GM18870 (cell line): ENCODE data around the gene OOSP3.
"Not testable (repeated sequence)": the region's sequence is repeated elsewhere in the genome, so short reads cannot be mapped to it uniquely, and the experiment has no call there.

ENCODE experiments used
- ATAC-seq: cut with Tn5 transposase; IDR thresholded peaks from one replicate; pipeline ENCODE4 v1.9.1; 2021; ENCODE audit warnings: moderate library complexity; ENCODE audit not compliant: unreplicated experiment

The OOSP3 gene

DNA sequence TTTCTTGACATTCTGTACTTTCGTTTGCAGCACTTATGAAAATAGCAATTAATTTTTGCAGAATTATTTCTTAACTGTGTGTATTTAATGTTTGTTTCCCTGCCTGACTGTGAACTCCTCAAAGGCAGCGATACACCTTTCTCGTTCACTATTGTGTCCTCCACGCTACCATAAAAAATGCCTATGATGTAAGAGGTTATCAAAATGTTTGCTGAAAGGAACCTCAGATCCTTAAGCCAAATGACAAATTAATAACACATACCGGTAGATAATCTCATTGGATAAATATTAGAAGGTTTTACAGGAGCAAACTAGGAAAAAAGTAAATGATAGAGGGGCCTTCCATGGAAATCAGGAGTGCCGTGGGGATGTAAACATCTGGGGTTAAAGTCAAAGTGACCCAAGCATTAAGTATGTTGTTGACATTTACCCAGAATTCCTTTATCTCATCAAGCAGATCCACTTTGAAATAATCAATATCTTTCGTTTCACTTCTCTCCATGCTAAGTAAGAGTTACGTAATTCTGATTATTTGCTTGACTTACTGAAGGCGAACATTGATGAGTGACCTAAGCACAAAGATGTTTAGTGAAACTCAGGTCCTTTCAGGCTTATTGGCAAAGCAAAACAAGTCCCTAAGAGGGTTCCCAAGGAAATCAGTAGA is 2.6 kb upstream of the OOSP3 start:
- ATAC-seq = no peak

DNA sequence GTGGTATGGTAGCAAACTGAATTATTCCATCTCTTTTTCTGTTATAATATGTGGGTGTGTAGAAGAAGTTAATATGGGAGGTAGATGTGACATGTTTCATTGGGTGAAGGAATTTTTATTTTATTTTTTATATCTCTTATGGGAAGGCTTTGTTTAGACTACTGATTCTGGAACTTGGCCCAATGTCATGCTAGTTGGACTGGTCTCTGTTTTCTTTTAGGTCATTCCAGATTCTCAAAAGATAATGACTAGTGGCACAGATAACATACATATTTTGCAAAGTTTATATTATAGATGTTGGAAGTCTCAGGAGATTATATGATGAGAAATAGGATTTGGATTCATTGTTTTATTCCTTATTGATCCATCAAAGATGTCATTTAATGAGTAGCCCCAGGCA is 1.3 kb upstream of the OOSP3 start:
- ATAC-seq = no peak

DNA sequence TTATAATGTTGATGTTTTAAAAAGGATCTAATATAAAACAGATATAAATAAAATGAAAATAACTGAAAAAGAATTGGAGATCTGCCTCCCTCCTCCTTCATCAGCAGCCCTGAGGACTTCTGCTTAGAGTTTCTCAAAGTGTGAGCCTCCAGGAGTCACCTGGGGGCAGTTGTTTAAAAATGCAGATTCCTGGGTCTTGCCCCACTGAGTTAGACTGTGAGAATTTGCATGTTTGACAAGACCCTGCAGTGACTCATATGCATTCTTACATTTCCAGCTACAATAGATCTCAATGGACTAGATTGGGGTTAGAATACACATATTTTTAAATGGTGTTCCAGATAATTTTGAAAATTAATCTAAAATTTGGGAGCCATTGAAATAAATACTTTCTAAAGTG is 798 bp upstream of the OOSP3 start:
- ATAC-seq = no peak

DNA sequence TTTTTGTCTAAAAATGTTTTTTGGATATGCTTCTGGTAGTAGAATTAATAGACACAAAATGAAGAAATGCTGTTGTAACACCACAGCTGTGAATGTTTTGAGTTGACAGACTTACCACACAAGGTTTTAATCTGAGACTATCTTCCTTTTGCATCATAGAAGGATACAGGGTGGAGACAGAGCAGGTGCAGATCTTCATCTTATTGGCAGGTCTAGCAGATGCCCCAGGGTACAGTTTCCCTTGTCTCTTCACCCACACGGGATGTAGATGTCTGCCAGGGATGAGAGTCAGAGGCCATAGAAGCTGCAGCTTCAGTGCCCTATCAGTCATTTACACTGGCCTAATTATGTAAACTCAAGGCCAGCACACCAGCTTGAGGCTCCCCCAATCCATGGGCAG is 985 bp downstream of the OOSP3 start:
- no peak for ATAC-seq

DNA sequence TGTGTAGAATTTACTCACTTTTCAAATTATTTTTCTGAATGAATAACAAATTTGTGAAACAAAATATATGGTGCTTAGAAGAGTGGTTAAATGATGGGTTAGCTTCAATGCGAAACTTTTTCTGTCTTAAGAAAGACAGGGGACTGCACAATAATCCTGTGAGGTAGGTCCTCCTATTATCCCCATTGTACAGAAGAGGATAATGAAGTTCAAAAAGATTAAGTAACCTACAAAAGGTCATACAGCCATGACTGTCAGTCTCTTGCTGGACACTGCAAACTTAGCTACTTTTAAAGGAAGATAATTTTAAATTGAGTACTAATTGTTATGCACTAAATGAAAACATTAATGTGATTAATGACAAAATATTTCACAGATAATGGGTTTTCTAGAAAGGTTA is 5.0 kb downstream of the OOSP3 start:
- no peak for ATAC-seq

DNA sequence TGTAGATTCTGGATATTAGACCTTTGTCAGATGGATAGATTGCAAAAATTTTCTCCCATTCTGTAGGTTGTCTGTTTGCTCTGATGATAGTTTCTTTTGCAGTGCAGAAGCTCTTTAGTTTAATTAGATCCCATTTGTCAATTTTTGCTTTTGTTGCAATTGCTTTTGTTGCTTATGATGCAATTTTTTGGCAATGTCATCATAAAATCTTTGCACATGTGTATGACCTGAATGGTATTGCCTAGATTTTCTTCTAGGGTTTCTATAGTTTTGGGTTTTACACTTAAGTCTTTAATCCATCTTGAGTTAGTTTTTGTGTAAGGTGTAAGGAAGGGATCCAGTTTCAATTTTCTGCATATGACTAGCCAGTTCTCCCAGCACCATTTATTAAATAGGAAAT is 8.6 kb downstream of the OOSP3 start:
- not testable (repeated sequence) for ATAC-seq

DNA sequence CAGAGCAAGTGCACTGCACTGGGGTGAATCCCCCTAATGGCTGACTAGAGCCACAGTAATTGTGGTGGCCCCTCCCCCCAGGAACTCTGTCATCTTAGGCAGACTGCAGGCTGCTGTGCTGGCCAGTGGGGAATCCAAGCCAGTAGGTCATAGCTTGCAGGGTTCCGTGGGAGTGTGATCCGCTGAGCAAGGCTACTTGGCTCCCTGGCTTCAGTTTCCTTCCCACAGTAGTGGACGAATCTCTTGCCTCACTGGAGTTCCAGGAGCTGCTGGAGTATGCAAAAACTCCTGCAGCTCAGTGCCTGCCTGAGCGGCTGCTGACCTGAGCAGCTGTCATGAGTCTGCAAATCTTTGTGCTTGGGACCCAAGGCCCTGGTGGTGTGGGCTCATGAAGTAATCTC is 13.2 kb downstream of the OOSP3 start:
- no peak for ATAC-seq

DNA sequence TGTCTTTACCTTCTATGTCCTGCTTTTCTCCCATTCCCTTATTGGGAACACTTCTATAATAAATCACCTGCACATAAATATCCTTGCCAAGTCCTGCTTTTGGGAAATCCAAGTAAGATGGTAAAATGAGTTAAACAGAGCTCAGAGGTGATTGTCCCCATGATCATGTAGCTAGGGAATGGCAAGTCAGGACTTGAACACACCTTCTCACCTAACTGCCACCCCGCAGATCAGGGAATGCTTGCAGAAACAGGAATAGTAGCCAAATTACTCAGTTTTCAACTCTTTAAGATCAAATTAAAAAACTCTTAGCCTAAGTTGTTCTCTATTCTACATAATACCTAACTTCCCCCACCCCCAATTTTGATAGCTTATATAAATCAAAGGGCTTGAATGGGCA is 16.0 kb downstream of the OOSP3 start:
- no peak for ATAC-seq

DNA sequence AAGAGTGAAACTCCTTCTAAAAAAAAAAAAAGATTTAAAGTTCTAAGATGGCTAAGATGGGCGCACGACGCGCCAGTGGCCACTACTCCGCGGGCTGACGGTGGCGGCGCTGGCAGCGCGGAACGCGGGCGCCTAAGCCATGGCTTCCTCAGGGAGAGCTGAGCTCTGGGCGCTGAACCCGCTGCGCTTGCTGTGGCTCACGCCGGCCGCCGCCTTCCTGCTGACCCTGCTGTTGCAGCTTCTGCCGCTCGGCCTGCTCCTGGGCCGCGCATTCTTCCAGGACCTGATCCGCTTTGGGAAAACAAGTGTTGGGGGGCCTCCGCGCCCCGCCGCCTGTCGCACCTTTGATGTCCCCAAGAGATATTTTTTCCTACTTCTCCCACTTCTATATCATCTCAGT is 19.5 kb downstream of the OOSP3 start:
- no peak for ATAC-seq

DNA sequence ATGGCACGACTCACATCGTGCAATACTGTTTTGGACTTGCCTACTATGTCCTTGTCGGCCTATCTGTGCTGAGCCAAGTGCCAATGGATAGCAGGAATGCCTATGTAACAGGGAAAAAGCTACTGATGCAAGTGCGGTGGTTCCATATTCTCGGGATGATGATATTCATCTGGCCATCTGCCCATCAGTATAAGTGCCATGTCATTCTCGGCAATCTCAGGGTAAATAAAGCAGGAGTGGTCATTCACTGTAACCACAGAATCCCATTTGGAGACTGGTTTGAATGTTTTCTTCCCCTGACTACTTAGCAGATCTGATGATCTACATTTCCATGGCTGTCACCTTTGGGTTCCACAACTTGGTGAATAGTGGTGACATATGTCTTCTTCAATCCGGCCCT is 20.1 kb downstream of the OOSP3 start:
- no peak for ATAC-seq

DNA sequence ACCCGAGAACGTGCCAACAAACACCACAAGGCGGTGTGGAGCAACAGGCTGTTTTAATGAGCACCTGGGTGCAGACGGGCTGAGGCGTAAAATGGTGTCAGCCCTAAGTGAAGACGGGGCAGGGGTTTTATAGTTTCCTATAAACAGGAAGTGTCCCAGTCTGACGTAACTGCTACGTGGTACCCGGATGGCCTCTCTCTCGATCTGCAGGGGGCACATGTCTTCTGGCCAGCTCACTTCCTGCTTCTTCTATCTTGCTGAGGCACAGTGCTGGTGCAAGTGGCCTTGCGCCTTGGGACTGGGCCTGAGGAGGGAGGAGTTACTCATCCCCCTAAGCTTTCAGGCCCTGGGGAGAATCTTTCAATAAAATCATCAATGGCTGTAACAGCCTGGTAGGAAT is 20.9 kb downstream of the OOSP3 start:
- ATAC-seq = no peak

DNA sequence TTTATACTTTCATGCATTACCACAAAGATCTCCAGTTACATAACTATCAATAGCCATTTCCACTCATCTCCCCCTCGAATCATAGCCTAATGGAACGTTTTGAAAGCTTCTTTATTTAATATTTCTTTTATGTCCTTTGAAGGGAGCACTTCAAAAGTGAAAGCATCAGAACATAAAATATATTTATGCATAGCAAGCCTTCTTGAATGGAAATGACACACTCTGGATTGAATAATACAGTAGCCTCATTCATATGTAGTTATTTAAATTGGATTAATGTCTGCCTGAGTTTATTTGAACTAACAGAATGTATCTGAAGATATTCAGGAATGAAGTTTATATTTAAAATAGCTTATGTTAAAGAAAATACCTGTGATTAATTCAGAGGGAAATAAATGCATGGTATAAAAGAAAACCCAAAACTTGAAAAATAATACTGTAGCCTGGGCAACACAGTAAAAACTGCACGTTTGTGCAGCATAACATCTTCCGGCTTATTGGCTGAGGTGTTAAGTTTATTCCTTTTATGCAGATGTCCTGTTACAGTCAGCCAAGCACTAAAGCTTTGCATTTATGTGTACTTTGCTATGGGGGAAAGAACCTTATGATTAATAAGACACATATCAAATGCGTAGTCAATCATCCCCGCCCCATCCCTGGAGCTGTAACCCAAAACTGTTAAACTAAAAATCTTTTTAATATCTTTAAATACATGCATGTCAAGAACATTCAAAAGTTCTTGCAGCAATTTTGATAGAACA is 22.0 kb downstream of the OOSP3 start:
- ATAC-seq = no peak

DNA sequence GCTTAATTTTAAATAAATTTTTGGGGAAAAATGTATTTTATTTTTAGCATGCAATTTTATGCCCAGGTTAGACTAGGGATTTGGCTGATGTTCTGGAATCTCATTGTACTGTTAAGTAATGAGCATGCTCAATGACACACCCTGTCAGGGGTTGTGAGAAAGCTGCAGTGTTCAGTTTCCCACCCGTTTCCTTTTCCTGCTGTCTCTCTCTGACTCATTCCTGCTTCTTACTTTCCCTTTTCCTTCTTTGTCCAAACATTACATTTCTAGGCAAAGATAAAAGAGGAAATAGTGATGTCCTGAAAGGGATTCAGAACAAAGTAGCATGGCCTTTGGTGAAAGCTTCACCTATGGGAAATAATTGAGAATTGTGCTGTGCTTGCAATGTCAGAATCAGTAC is 22.7 kb downstream of the OOSP3 start:
- ATAC-seq = no peak

DNA sequence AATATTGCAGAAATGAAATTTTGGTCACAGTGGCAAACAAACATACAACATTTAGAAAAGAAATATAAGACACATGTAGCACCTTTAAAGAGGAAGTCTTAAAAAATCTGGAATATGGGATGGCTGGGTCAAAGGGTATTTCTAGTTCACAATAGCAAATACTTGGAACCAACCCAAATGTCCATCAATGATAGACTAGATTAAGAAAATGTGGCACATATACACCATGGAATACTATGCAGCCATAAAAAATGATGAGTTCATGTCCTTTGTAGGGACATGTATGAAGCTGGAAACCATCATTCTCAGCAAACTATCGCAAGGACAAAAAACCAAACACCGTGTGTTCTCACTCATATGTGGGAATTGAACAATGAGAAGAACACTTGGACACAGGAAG is 25.0 kb downstream of the OOSP3 start:
- ATAC-seq = not testable (repeated sequence)

DNA sequence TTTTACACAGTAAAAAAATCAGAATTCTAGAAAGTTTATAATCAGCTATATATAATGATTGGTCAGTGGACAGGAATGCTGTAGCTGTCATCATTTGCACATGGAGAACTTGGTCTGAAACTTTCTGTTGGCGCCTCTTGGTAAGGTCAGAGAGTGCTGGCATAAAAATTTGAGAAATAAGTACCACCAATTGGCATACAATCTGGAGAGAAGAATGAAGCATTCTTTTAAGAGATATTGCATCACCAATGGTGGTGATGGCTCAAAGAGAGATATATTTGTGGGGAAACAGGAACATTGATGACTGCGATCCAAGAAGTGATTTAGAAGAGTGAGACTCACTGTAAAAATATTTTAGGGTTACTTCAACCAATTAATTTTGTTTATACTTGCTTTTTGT is 39.9 kb downstream of the OOSP3 start:
- no peak for ATAC-seq

DNA sequence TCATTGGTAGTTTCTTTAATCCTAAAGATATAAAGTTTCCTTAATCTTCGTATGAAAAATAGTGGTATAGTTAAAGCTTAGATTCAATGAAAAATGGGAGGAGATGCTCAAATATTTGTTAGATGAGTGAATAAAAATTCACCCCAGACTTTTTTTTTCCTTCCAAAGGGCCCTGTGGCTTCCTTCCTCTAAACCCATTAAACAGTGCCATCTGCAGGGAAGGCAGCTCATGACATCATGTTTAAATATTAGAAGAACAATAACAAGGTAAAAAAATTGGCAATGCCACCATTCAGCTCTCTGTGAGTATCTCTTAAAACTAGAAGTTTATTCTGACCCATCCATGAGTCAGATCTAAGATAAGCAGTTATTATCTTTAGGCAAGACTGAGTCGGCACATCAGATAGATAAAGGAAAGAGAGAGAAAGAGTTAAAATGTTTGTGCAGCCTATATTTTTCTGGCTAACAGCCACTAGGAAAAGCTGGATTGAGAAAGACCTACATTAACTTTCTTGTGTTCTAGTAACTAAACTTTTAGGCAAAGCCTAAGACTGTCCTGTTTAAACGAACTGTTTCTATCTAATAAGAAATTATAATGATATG is 40.5 kb downstream of the OOSP3 start:
- ATAC-seq = no peak

DNA sequence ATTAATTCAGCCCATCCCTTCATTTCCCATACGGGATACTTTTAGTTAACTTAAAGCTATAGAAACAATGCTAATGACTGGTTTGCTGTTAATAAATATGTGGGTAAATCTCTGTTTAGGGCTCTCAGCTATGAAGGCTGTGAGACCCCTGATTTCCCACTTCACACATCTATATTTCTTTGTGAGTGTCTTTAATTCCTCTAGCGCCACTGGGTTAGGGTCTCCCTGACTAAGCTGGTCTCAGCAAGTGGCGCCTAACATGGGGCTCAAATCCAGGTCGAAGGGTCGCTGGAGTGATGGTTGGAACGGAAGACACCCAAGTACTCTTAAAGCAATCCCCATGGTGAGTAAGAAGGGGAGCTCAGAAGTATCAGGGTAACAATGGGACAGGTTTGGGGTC is 45.2 kb downstream of the OOSP3 start:
- no peak for ATAC-seq

DNA sequence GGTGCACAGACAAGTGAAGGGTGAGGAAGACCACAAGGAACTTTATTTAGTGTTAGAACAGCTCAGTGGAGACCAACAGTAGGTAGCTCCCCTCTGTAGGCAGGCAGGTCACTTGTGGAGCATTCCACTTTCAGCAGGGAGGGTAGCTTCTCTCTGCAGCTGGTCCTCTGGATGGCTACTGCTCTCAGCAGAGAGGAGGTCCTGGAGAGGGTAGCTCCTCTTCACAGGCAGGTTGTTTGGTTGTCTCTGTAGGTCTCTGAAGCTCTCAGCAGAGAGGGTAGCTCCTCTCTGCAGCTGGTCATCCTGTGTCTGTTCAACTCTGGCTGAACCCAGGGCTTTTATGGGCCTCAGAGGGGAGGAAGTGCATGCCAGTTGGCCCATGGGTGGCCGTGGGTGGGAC is 53.1 kb downstream of the OOSP3 start:
- ATAC-seq = no peak

DNA sequence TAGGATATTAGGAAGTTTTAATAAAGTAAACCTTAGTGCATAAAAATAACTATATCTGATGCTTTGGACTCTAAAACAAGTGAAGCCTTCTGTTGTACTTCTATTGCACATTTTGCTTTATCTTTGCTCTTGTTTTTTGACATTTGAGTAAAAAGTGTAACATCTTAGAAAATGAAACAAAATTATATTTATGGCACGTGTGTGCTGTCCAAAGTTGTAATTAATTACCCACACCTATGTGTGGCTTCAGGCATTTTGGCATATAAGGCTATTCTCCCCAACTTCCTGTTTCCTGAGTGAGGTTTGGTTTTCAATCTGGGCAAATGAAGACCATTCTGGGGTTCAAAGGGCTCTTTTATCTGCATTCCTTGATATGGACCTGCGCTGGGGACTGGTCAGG is 59.5 kb downstream of the OOSP3 start, which contains the start of gene OOSP1:
OOSP1 (plus strand) TSS at position 301 of the 400 bp plus-strand sequence; CDS start at position 324, 23 bp downstream.
- ATAC-seq = no peak

DNA sequence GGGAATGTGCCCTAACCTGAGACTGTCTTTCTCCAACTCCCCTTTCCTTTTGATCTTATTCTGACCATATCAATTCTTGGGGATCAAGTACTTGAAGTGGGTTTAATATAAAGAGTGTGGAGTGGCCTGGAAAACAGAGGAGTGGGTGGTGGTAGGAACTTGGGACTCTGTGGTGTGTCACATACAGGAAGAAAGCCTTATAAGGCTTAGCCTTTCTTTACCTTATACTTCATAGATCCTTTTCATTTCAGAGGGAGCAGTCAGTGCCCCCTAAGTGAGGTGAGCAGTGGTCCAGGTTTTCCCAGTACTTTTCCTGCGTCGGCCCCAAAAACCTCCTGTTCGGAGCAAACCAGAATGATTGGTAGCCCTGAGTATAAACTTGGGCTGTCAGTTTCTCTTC is 60.1 kb downstream of the OOSP3 start:
- ATAC-seq = no peak

DNA sequence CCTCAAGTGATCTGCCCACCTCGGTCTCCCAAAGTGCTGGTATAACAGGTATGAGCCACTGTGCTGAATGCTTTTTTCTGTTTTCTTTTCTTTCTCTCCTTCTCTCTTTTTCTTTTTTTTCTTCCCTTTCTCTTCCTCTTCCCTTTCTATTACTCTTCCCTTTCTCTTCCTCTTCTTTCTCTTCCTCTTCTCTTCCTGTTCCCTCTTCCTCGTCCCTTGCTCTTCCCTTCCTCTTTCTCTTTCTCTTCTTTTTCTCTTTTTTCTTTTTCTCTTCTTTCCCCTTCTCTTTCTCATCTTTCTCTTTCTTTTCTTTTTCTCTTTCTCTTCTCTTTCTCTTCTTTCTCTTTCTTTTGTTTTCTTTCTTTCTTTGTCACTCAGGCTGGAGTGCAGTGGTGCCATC is 60.9 kb downstream of the OOSP3 start:
- ATAC-seq = no peak

DNA sequence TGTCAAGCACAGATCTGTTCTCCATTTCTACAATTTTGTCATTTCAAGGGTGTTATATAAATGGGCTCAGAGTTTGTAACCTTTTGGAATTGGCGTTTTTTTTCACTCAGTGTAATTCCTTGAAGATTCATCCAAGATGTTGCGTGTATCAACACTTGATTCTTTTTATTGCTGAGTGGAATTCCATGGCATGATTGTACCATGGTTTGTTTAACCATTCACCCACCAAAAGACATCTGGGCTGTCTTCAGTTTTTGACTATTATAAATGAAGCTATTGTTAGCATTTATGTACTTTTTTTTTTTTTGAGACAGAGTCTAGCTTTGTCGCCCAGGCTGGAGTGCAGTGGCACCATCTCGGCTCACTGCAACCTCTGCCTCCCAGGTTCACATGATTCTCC is 62.5 kb downstream of the OOSP3 start:
- ATAC-seq = no peak
